ENCODE data around the gene BMAL2.

- TF ChIP-seq, protein P1, sequence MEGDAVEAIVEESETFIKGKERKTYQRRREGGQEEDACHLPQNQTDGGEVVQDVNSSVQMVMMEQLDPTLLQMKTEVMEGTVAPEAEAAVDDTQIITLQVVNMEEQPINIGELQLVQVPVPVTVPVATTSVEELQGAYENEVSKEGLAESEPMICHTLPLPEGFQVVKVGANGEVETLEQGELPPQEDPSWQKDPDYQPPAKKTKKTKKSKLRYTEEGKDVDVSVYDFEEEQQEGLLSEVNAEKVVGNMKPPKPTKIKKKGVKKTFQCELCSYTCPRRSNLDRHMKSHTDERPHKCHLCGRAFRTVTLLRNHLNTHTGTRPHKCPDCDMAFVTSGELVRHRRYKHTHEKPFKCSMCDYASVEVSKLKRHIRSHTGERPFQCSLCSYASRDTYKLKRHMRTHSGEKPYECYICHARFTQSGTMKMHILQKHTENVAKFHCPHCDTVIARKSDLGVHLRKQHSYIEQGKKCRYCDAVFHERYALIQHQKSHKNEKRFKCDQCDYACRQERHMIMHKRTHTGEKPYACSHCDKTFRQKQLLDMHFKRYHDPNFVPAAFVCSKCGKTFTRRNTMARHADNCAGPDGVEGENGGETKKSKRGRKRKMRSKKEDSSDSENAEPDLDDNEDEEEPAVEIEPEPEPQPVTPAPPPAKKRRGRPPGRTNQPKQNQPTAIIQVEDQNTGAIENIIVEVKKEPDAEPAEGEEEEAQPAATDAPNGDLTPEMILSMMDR (IDR thresholded peaks at IDR 0.05; ENCODE audit: low read length) = no peak
- TF ChIP-seq EZH2 (optimal IDR thresholded peaks at IDR 0.05; ENCODE audit: low read depth, low read length) = no peak
- TF ChIP-seq EZH2phosphoT487 (IDR thresholded peaks at IDR 0.05; ENCODE audit: low read length) = no peak
Observed at GRCh38 chr12:27351476-27351875, 18.8 kb downstream of the BMAL2 start.

Data from MM.1S (cell line).